ENCODE results near the gene ERC1.
"Not testable (repeated sequence)": the region's sequence is repeated elsewhere in the genome, so short reads cannot be mapped to it uniquely, and the experiment has no call there.

ERC1 gene

GRCh38 chr12:1127021-1127420 lies 136.0 kb downstream of the ERC1 start:
- no peak overlapping the region for H3K9ac ChIP-seq (ENCODE audit: low read length)
- H3K27me3 ChIP-seq (ENCODE audit: control insufficient read depth, insufficient read depth, low read length) = no peaks in the 10 kb centered on the region
- H3K4me3 ChIP-seq (ENCODE audit: low read length) = no peak overlapping the region
- H3K36me3 ChIP-seq (ENCODE audit: control insufficient read depth, insufficient read depth, low read length) = no peaks in the 10 kb centered on the region
- H3K4me1 ChIP-seq (ENCODE audit: control insufficient read depth, insufficient read depth, low read length) = peaks cover 26% of the 10 kb centered on the region
- H3K9me3 ChIP-seq (ENCODE audit: control insufficient read depth, low read length) = no peaks in the 10 kb centered on the region

- H3K4me1 ChIP-seq (ENCODE audit: control insufficient read depth, insufficient read depth, low read length) = peaks cover 26% of the 10 kb centered on the region
These were observed 139.1 kb downstream of the ERC1 start for GRCh38 chr12:1130164-1130563.

GRCh38 chr12:1130571-1130970 lies 139.5 kb downstream of the ERC1 start:
- Histone ChIP-seq H3K4me1 (ENCODE audit: control insufficient read depth, insufficient read depth, low read length) (peaks cover 26% of the 10 kb centered on the region), H3K36me3 (ENCODE audit: control insufficient read depth, insufficient read depth, low read length) (no peaks in the 10 kb centered on the region), H3K9me3 (ENCODE audit: control insufficient read depth, low read length) (no peaks in the 10 kb centered on the region), H3K4me3 (ENCODE audit: low read length) (no peak overlapping the region), H3K9ac (ENCODE audit: low read length) (no peak overlapping the region), H3K27me3 (ENCODE audit: control insufficient read depth, insufficient read depth, low read length) (no peaks in the 10 kb centered on the region)

More at GRCh38 chr12:1130164-1130563, 139.1 kb downstream of the ERC1 start:
- no peak overlapping the region for H3K9ac ChIP-seq (ENCODE audit: low read length)
- H3K36me3 ChIP-seq (ENCODE audit: control insufficient read depth, insufficient read depth, low read length) = no peaks in the 10 kb centered on the region
- no peaks in the 10 kb centered on the region for H3K9me3 ChIP-seq (ENCODE audit: control insufficient read depth, low read length)
- no peak overlapping the region for H3K4me3 ChIP-seq (ENCODE audit: low read length)
- no peaks in the 10 kb centered on the region for H3K27me3 ChIP-seq (ENCODE audit: control insufficient read depth, insufficient read depth, low read length)

GRCh38 chr12:1131811-1132224 lies 140.8 kb downstream of the ERC1 start:
- H3K27me3 ChIP-seq (ENCODE audit: control insufficient read depth, insufficient read depth, low read length) = no peaks in the 10 kb centered on the region
- no peak overlapping the region for H3K9ac ChIP-seq (ENCODE audit: low read length)
- H3K4me3 ChIP-seq (ENCODE audit: low read length) = no peak overlapping the region
- H3K9me3 ChIP-seq (ENCODE audit: control insufficient read depth, low read length) = no peaks in the 10 kb centered on the region
- no peaks in the 10 kb centered on the region for H3K36me3 ChIP-seq (ENCODE audit: control insufficient read depth, insufficient read depth, low read length)
- peaks cover 26% of the 10 kb centered on the region for H3K4me1 ChIP-seq (ENCODE audit: control insufficient read depth, insufficient read depth, low read length)

- Histone ChIP-seq H3K36me3 (ENCODE audit: control insufficient read depth, insufficient read depth, low read length) (no peaks in the 10 kb centered on the region), H3K4me1 (ENCODE audit: control insufficient read depth, insufficient read depth, low read length) (peaks cover 26% of the 10 kb centered on the region), H3K9ac (ENCODE audit: low read length) (no peak overlapping the region), H3K4me3 (ENCODE audit: low read length) (no peak overlapping the region), H3K27me3 (ENCODE audit: control insufficient read depth, insufficient read depth, low read length) (no peaks in the 10 kb centered on the region), H3K9me3 (ENCODE audit: control insufficient read depth, low read length) (no peaks in the 10 kb centered on the region)
These were observed 141.3 kb downstream of the ERC1 start for GRCh38 chr12:1132311-1132710.

GRCh38 chr12:1138691-1139090 lies 147.7 kb downstream of the ERC1 start:
- Histone ChIP-seq H3K9ac (ENCODE audit: low read length) (no peak overlapping the region), H3K4me1 (ENCODE audit: control insufficient read depth, insufficient read depth, low read length) (no peaks in the 10 kb centered on the region), H3K36me3 (ENCODE audit: control insufficient read depth, insufficient read depth, low read length) (no peaks in the 10 kb centered on the region), H3K27me3 (ENCODE audit: control insufficient read depth, insufficient read depth, low read length) (no peaks in the 10 kb centered on the region), H3K9me3 (ENCODE audit: control insufficient read depth, low read length) (no peaks in the 10 kb centered on the region), H3K4me3 (ENCODE audit: low read length) (no peak overlapping the region)

- not testable (repeated sequence) for H3K27me3 ChIP-seq (ENCODE audit: control insufficient read depth, insufficient read depth, low read length); H3K9ac ChIP-seq (ENCODE audit: low read length); H3K4me3 ChIP-seq (ENCODE audit: low read length); H3K9me3 ChIP-seq (ENCODE audit: control insufficient read depth, low read length); H3K4me1 ChIP-seq (ENCODE audit: control insufficient read depth, insufficient read depth, low read length); H3K36me3 ChIP-seq (ENCODE audit: control insufficient read depth, insufficient read depth, low read length)
These were observed 155.7 kb downstream of the ERC1 start for GRCh38 chr12:1146758-1147157.

GRCh38 chr12:1147821-1148220 lies 156.8 kb downstream of the ERC1 start:
- Histone ChIP-seq H3K9me3 (ENCODE audit: control insufficient read depth, low read length) (no peaks in the 10 kb centered on the region), H3K27me3 (ENCODE audit: control insufficient read depth, insufficient read depth, low read length) (no peaks in the 10 kb centered on the region), H3K36me3 (ENCODE audit: control insufficient read depth, insufficient read depth, low read length) (no peaks in the 10 kb centered on the region), H3K9ac (ENCODE audit: low read length) (no peak overlapping the region), H3K4me1 (ENCODE audit: control insufficient read depth, insufficient read depth, low read length) (no peaks in the 10 kb centered on the region), H3K4me3 (ENCODE audit: low read length) (no peak overlapping the region)

- Histone ChIP-seq H3K9ac (ENCODE audit: low read length) (no peak overlapping the region), H3K27me3 (ENCODE audit: control insufficient read depth, insufficient read depth, low read length) (no peaks in the 10 kb centered on the region), H3K4me1 (ENCODE audit: control insufficient read depth, insufficient read depth, low read length) (no peaks in the 10 kb centered on the region), H3K9me3 (ENCODE audit: control insufficient read depth, low read length) (no peaks in the 10 kb centered on the region), H3K36me3 (ENCODE audit: control insufficient read depth, insufficient read depth, low read length) (no peaks in the 10 kb centered on the region), H3K4me3 (ENCODE audit: low read length) (no peak overlapping the region)
These were observed 166.0 kb downstream of the ERC1 start for GRCh38 chr12:1157046-1157445.

GRCh38 chr12:1161197-1161596 lies 170.2 kb downstream of the ERC1 start:
- Histone ChIP-seq H3K27me3 (ENCODE audit: control insufficient read depth, insufficient read depth, low read length) (no peaks in the 10 kb centered on the region), H3K9me3 (ENCODE audit: control insufficient read depth, low read length) (no peaks in the 10 kb centered on the region), H3K4me1 (ENCODE audit: control insufficient read depth, insufficient read depth, low read length) (no peaks in the 10 kb centered on the region), H3K36me3 (ENCODE audit: control insufficient read depth, insufficient read depth, low read length) (no peaks in the 10 kb centered on the region), H3K4me3 (ENCODE audit: low read length) (no peak overlapping the region), H3K9ac (ENCODE audit: low read length) (no peak overlapping the region)

- no peak overlapping the region for H3K9ac ChIP-seq (ENCODE audit: low read length)
- no peaks in the 10 kb centered on the region for H3K27me3 ChIP-seq (ENCODE audit: control insufficient read depth, insufficient read depth, low read length)
These were observed 171.2 kb downstream of the ERC1 start for GRCh38 chr12:1162081-1162760.

GRCh38 chr12:1167784-1168183 lies 176.8 kb downstream of the ERC1 start:
- no peak overlapping the region for H3K4me3 ChIP-seq (ENCODE audit: low read length)
- peaks cover 4% of the 10 kb centered on the region for H3K4me1 ChIP-seq (ENCODE audit: control insufficient read depth, insufficient read depth, low read length)
- H3K9me3 ChIP-seq (ENCODE audit: control insufficient read depth, low read length) = no peaks in the 10 kb centered on the region
- no peaks in the 10 kb centered on the region for H3K27me3 ChIP-seq (ENCODE audit: control insufficient read depth, insufficient read depth, low read length)
- no peak overlapping the region for H3K9ac ChIP-seq (ENCODE audit: low read length)
- H3K36me3 ChIP-seq (ENCODE audit: control insufficient read depth, insufficient read depth, low read length) = no peaks in the 10 kb centered on the region

More at GRCh38 chr12:1162081-1162760, 171.2 kb downstream of the ERC1 start:
- Histone ChIP-seq H3K36me3 (ENCODE audit: control insufficient read depth, insufficient read depth, low read length) (no peaks in the 10 kb centered on the region), H3K4me3 (ENCODE audit: low read length) (no peak overlapping the region), H3K4me1 (ENCODE audit: control insufficient read depth, insufficient read depth, low read length) (no peaks in the 10 kb centered on the region), H3K9me3 (ENCODE audit: control insufficient read depth, low read length) (no peaks in the 10 kb centered on the region)

GRCh38 chr12:1170411-1170810 lies 179.4 kb downstream of the ERC1 start:
- no peak overlapping the region for H3K4me3 ChIP-seq (ENCODE audit: low read length)
- H3K4me1 ChIP-seq (ENCODE audit: control insufficient read depth, insufficient read depth, low read length) = peaks cover 4% of the 10 kb centered on the region
- H3K36me3 ChIP-seq (ENCODE audit: control insufficient read depth, insufficient read depth, low read length) = no peaks in the 10 kb centered on the region
- H3K9ac ChIP-seq (ENCODE audit: low read length) = no peak overlapping the region
- no peaks in the 10 kb centered on the region for H3K9me3 ChIP-seq (ENCODE audit: control insufficient read depth, low read length)
- no peaks in the 10 kb centered on the region for H3K27me3 ChIP-seq (ENCODE audit: control insufficient read depth, insufficient read depth, low read length)
